Neural cell (in vitro differentiated cells): ENCODE results near the gene UGT1A8. TPM values are rescaled to one million over a fixed set of nuclear protein-coding genes. Genes with fewer than 3 reads are reported as not detected.

Experiments used
- H2AFZ ChIP-seq: fragments of 200-600, 300-800 bp; sonication (generic), shearing (Covaris generic); 2 replicates; pipeline ENCODE4 v1.6.0; 2014; ENCODE audit warnings: low read depth, mild to moderate bottlenecking, antibody characterized with exemption, low read length, moderate library complexity
- H3F3A ChIP-seq: fragments of 200-600 bp; shearing (Covaris generic); 2 replicates; pipeline ENCODE4 v1.6.1; 2016; ENCODE audit warnings: mild to moderate bottlenecking, moderate library complexity, mixed read lengths, antibody characterized with exemption, low read length; ENCODE audit not compliant: insufficient read depth, poor library complexity, severe bottlenecking
- H3K27ac ChIP-seq: fragments of 200-600, 300-800 bp; sonication (generic), shearing (Covaris generic); 2 replicates; pipeline ENCODE4 v1.5.1; 2014; ENCODE audit warnings: mild to moderate bottlenecking, low read length, moderate library complexity
- H3K27me3 ChIP-seq: fragments of 300-800, 200-600 bp; sonication (generic), shearing (Covaris generic); 2 replicates; pipeline ENCODE4 v1.6.0; 2014; ENCODE audit warnings: mild to moderate bottlenecking, low read depth, low read length, moderate library complexity; ENCODE audit not compliant: insufficient read depth
- H3K36me3 ChIP-seq: fragments of 300-800, 200-600 bp; sonication (generic), shearing (Covaris generic); 2 replicates; pipeline ENCODE4 v1.5.1; 2014; ENCODE audit warnings: mild to moderate bottlenecking, antibody characterized with exemption, low read length, moderate library complexity; ENCODE audit not compliant: insufficient read depth
- H3K4me2 ChIP-seq: fragments of 300-800, 200-600 bp; sonication (generic), shearing (Covaris generic); 2 replicates; pipeline ENCODE4 v1.6.0; 2014; ENCODE audit warnings: mild to moderate bottlenecking, low read length
- H3K4me3 ChIP-seq: fragments of 300-800, 200-600 bp; sonication (generic), shearing (Covaris generic); 2 replicates; pipeline ENCODE4 v1.5.1; 2014; ENCODE audit warnings: mild to moderate bottlenecking, low read length, moderate library complexity
- H3K79me2 ChIP-seq: fragments of 200-600 bp; shearing (Covaris generic); replicated peaks from 2 replicates; pipeline ENCODE4 v1.6.0; 2014; ENCODE audit warnings: mild to moderate bottlenecking, low read length, moderate library complexity; ENCODE audit not compliant: insufficient read depth
- H3K9ac ChIP-seq: fragments of 300-800, 200-600 bp; sonication (generic), shearing (Covaris generic); 2 replicates; pipeline ENCODE4 v1.6.1; 2016; ENCODE audit warnings: mild to moderate bottlenecking, low read length, mixed read lengths
- H3K9me2 ChIP-seq: fragments of 200-600 bp; shearing (Covaris generic); 2 replicates; pipeline ENCODE4 v1.6.1; 2016; ENCODE audit warnings: mild to moderate bottlenecking, low read length, mixed read lengths; ENCODE audit not compliant: insufficient read depth
- H3K9me3 ChIP-seq: fragments of 200-600, 300-800 bp; sonication (generic), shearing (Covaris generic); 2 replicates; pipeline ENCODE4 v1.6.1; 2016; ENCODE audit warnings: mild to moderate bottlenecking, mixed run types, low read length, moderate library complexity, mixed read lengths
- H4K20me1 ChIP-seq: fragments of 200-600 bp; shearing (Covaris generic); 2 replicates; pipeline ENCODE4 v1.6.1; 2016; ENCODE audit warnings: mild to moderate bottlenecking, mixed run types; ENCODE audit not compliant: insufficient read depth
- EP300 ChIP-seq: fragments of 450-650 bp; conservative IDR thresholded peaks from 2 replicates; pipeline ENCODE4 v1.6.1; 2014; ENCODE audit warnings: antibody characterized with exemption, mild to moderate bottlenecking, moderate library complexity; ENCODE audit not compliant: poor library complexity, severe bottlenecking
- EZH2 ChIP-seq: fragments of 200-600, 300-800 bp; shearing (Covaris generic), sonication (generic); IDR thresholded peaks from 2 replicates; pipeline ENCODE4 v1.6.1; 2014; ENCODE audit warnings: antibody characterized with exemption, low read length, borderline replicate concordance, mild to moderate bottlenecking; ENCODE audit not compliant: insufficient read depth, poor library complexity, severe bottlenecking
- MXI1 ChIP-seq: fragments of 450-650 bp; conservative IDR thresholded peaks from 2 replicates; pipeline ENCODE4 v1.6.1; 2014; ENCODE audit warnings: antibody characterized with exemption, mild to moderate bottlenecking; ENCODE audit not compliant: poor library complexity, severe bottlenecking
- POLR2AphosphoS5 ChIP-seq: IDR thresholded peaks from 2 replicates; pipeline ENCODE4 v1.6.1; 2012
- RAD21 ChIP-seq: fragments of 450-650 bp; conservative IDR thresholded peaks from 2 replicates; pipeline ENCODE4 v1.6.1; 2014; ENCODE audit warnings: antibody characterized with exemption, mild to moderate bottlenecking, moderate library complexity
- SMC3 ChIP-seq: fragments of 450-650 bp; conservative IDR thresholded peaks from 2 replicates; pipeline ENCODE4 v1.6.1; 2014; ENCODE audit warnings: antibody characterized with exemption, mild to moderate bottlenecking, moderate library complexity; ENCODE audit not compliant: poor library complexity
- TAF1 ChIP-seq: IDR thresholded peaks from 2 replicates; pipeline ENCODE4 v1.6.1; 2012; ENCODE audit warnings: low read depth
- polyA plus RNA-seq: library from polyadenylated mRNA; depleted of rRNA; stranded (reverse); fragments of >200 nt; gene quantifications from 2 replicates; pipeline ENCODE4 v1.2.3, GENCODE V29; 2014
- TF ChIP-seq, protein P1 (sequence below): fragments of 450-650 bp; IDR thresholded peaks from 2 replicates; pipeline ENCODE4 v1.5.1; 2014; ENCODE audit warnings: antibody characterized with exemption, mild to moderate bottlenecking, moderate library complexity; ENCODE audit not compliant: poor library complexity, severe bottlenecking
- TF ChIP-seq, protein P2 (sequence below): IDR thresholded peaks from 2 replicates; pipeline ENCODE4 v1.6.1; 2012; ENCODE audit warnings: borderline replicate concordance

UGT1A8 gene
- polyA plus RNA-seq, 1 donor from 2014 or later = not detected

DNA sequence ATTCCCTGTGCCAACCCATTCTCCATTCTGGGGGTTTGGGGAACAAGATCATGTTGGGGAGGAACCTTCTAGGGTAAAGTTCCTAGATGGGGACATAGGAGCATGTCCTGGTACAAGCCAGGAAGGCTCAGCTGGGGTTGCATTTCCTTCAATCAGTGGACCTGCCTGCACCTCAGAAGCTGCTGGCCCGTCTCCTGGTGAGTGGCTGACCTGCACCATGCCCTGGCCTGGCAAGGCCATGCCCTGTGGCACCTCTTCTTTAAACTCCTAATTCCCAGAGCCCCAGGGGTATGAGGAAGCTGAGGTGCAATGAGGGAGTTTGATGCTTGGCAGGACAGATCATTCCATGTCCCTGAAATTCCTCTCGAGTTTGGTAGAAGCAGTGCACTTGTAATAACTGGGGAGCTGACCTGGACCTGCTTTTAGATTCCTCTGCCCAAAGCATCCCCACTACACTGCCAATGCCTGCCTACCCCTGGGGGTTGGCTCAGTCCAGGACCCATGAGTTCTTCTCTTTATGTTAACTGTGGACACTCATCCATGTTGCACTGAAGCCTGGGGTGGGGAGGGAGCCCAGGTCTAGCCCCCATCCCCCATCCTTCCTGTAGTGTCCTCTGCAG, 186.0 kb downstream of the UGT1A8 start:
- no peaks in the 10 kb centered on the region for H3K9me3 ChIP-seq
- H3K79me2 ChIP-seq = no peaks in the 10 kb centered on the region
- H3K9ac ChIP-seq = no peak overlapping the region
- no peak overlapping the region for H3K4me2 ChIP-seq
- H3K27ac ChIP-seq = no peak overlapping the region
- no peaks in the 10 kb centered on the region for H3K27me3 ChIP-seq
- no peak overlapping the region for H3K4me3 ChIP-seq
- no peak overlapping the region for H2AFZ ChIP-seq
- H3K36me3 ChIP-seq = no peaks in the 10 kb centered on the region
- H3F3A ChIP-seq = no peaks in the 10 kb centered on the region
- H3K9me2 ChIP-seq = no peaks in the 10 kb centered on the region
- TF ChIP-seq TAF1 = no peak
- no peak for TF ChIP-seq SMC3
- TF ChIP-seq EP300 = no peak
- no peak for TF ChIP-seq MXI1
- TF ChIP-seq, protein P1, sequence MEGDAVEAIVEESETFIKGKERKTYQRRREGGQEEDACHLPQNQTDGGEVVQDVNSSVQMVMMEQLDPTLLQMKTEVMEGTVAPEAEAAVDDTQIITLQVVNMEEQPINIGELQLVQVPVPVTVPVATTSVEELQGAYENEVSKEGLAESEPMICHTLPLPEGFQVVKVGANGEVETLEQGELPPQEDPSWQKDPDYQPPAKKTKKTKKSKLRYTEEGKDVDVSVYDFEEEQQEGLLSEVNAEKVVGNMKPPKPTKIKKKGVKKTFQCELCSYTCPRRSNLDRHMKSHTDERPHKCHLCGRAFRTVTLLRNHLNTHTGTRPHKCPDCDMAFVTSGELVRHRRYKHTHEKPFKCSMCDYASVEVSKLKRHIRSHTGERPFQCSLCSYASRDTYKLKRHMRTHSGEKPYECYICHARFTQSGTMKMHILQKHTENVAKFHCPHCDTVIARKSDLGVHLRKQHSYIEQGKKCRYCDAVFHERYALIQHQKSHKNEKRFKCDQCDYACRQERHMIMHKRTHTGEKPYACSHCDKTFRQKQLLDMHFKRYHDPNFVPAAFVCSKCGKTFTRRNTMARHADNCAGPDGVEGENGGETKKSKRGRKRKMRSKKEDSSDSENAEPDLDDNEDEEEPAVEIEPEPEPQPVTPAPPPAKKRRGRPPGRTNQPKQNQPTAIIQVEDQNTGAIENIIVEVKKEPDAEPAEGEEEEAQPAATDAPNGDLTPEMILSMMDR = no peak
- TF ChIP-seq EZH2 = no peak
- TF ChIP-seq, protein P2, sequence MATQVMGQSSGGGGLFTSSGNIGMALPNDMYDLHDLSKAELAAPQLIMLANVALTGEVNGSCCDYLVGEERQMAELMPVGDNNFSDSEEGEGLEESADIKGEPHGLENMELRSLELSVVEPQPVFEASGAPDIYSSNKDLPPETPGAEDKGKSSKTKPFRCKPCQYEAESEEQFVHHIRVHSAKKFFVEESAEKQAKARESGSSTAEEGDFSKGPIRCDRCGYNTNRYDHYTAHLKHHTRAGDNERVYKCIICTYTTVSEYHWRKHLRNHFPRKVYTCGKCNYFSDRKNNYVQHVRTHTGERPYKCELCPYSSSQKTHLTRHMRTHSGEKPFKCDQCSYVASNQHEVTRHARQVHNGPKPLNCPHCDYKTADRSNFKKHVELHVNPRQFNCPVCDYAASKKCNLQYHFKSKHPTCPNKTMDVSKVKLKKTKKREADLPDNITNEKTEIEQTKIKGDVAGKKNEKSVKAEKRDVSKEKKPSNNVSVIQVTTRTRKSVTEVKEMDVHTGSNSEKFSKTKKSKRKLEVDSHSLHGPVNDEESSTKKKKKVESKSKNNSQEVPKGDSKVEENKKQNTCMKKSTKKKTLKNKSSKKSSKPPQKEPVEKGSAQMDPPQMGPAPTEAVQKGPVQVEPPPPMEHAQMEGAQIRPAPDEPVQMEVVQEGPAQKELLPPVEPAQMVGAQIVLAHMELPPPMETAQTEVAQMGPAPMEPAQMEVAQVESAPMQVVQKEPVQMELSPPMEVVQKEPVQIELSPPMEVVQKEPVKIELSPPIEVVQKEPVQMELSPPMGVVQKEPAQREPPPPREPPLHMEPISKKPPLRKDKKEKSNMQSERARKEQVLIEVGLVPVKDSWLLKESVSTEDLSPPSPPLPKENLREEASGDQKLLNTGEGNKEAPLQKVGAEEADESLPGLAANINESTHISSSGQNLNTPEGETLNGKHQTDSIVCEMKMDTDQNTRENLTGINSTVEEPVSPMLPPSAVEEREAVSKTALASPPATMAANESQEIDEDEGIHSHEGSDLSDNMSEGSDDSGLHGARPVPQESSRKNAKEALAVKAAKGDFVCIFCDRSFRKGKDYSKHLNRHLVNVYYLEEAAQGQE = no peak
- TF ChIP-seq RAD21 = no peak
- TF ChIP-seq POLR2AphosphoS5 = no peak
- no peaks in the 10 kb centered on the region for H4K20me1 ChIP-seq

DNA sequence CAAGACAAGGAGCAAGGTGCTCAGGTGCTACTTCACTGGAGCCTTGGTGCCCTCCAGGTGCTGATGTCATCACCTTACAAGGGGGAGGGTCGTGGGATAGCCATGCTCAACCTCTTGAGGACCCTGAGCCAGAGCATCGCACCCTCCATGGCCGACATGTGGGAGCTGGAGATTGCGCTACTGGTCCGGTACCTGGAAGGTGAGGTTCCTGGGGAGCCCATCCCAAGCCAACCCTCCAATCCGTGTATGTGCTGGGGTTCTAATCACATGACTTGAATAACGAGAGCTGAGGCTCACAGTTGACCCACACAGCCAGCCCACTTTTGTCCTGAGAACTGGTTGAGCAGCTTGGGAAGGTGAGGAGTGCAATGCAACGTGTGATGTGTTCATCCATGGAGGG, 186.6 kb downstream of the UGT1A8 start:
- TF ChIP-seq, protein P1 = no peak
- TF ChIP-seq SMC3 = no peak
- TF ChIP-seq EP300 = no peak
- no peak for TF ChIP-seq POLR2AphosphoS5
- no peak for TF ChIP-seq TAF1
- Histone ChIP-seq H3K27ac (no peak overlapping the region), H3K79me2 (no peaks in the 10 kb centered on the region), H3K4me2 (no peak overlapping the region), H3K36me3 (no peaks in the 10 kb centered on the region), H2AFZ (no peak overlapping the region), H3K4me3 (no peak overlapping the region), H3K9me3 (no peaks in the 10 kb centered on the region), H3K27me3 (no peaks in the 10 kb centered on the region), H3K9ac (no peak overlapping the region), H3F3A (no peaks in the 10 kb centered on the region), H4K20me1 (no peaks in the 10 kb centered on the region), H3K9me2 (no peaks in the 10 kb centered on the region)
